Caki2 (cell line): ENCODE data around the gene DPEP3. TPM values are rescaled to one million over a fixed set of nuclear protein-coding genes. Genes with fewer than 3 reads are reported as not detected.

Experiments used
- total RNA-seq: library from RNA; depleted of rRNA; stranded (reverse); fragments of >200 nt; shearing (Covaris generic); gene quantifications from 2 replicates; pipeline ENCODE4 v1.2.3, GENCODE V29; 2014; ENCODE audit warnings: low replicate concordance; rRNA removed

DPEP3 gene
- total RNA-seq, 1 experiment from 2014 or later = not detected

Other genes starting within 250 kb of the DPEP3 start
- gene RANBP10, start 173.9 kb downstream of the DPEP3 start, total RNA-seq = 2.9 and 3.7 TPM in 2 replicates
- gene TSNAXIP1, start 173.6 kb downstream of the DPEP3 start, total RNA-seq = 0.20 and 0.38 TPM in 2 replicates
- gene THAP11, start 138.2 kb downstream of the DPEP3 start, total RNA-seq = 42.3 and 56.6 TPM in 2 replicates
- gene NUTF2, start 133.6 kb downstream of the DPEP3 start, total RNA-seq = 240 and 242 TPM in 2 replicates
- gene CENPT, start 132.8 kb downstream of the DPEP3 start, total RNA-seq = 14.4 and 24.4 TPM in 2 replicates
- 43.7 and 46.6 TPM in 2 replicates for gene EDC4, start 107.4 kb downstream of the DPEP3 start, total RNA-seq
- 0.84 and 23.3 TPM in 2 replicates for gene NRN1L, start 95.6 kb downstream of the DPEP3 start, total RNA-seq
- 18.0 and 25.9 TPM in 2 replicates for gene PSKH1, start 87.2 kb downstream of the DPEP3 start, total RNA-seq
- 1.1 TPM in 1 of 2 replicates, not detected in the other for gene CTRL, start 48.6 kb downstream of the DPEP3 start, total RNA-seq
- 28.8 and 62.9 TPM in 2 replicates for gene PSMB10, start 43.6 kb downstream of the DPEP3 start, total RNA-seq
- gene LCAT, start 36.4 kb downstream of the DPEP3 start, total RNA-seq = 1.7 and 4.6 TPM in 2 replicates
- 19.8 and 49.8 TPM in 2 replicates for gene SLC12A4, start 11.9 kb downstream of the DPEP3 start, total RNA-seq
- gene DPEP2, start 19.0 kb upstream of the DPEP3 start, total RNA-seq = not detected in 2 replicates
- gene DPEP2NB, start 35.4 kb upstream of the DPEP3 start, total RNA-seq = not detected in 2 replicates
- 21.6 and 28.9 TPM in 2 replicates for gene DDX28, start 42.7 kb upstream of the DPEP3 start, total RNA-seq
- gene DUS2, start 42.8 kb upstream of the DPEP3 start, total RNA-seq = 17.5 and 29.2 TPM in 2 replicates
- gene NFATC3, start 104.9 kb upstream of the DPEP3 start, total RNA-seq = 15.9 and 20.6 TPM in 2 replicates